GM19043 (cell line): ENCODE measurements around the gene NELL1.

Source experiments
- ATAC-seq: cut with Tn5 transposase; IDR thresholded peaks from one replicate; pipeline ENCODE4 v1.9.1; 2021; ENCODE audit warnings: low read depth; ENCODE audit not compliant: unreplicated experiment

Gene NELL1

GRCh38 chr11:20864628-20865027 lies 195.2 kb downstream of the NELL1 start:
- no peak for ATAC-seq

GRCh38 chr11:20865161-20865560 lies 195.8 kb downstream of the NELL1 start:
- ATAC-seq = no peak

- ATAC-seq = no peak
Observed at GRCh38 chr11:20869123-20869522, 199.7 kb downstream of the NELL1 start.

GRCh38 chr11:20873054-20873453 lies 203.7 kb downstream of the NELL1 start:
- ATAC-seq = no peak

GRCh38 chr11:20874358-20874757 lies 205.0 kb downstream of the NELL1 start:
- no peak for ATAC-seq

GRCh38 chr11:20875889-20876288 lies 206.5 kb downstream of the NELL1 start:
- no peak for ATAC-seq

- no peak for ATAC-seq
Observed at GRCh38 chr11:20876738-20877137, 207.4 kb downstream of the NELL1 start.

GRCh38 chr11:20880094-20880493 lies 210.7 kb downstream of the NELL1 start:
- no peak for ATAC-seq

GRCh38 chr11:20881328-20882079 lies 212.1 kb downstream of the NELL1 start:
- ATAC-seq = no peak

- no peak for ATAC-seq
Observed at GRCh38 chr11:20887137-20887536, 217.8 kb downstream of the NELL1 start.

GRCh38 chr11:20894296-20894695 lies 224.9 kb downstream of the NELL1 start:
- ATAC-seq = no peak

- no peak for ATAC-seq
Observed at GRCh38 chr11:20909995-20910726, 240.8 kb downstream of the NELL1 start.

- ATAC-seq = no peak
Observed at GRCh38 chr11:20910733-20911132, 241.3 kb downstream of the NELL1 start.

GRCh38 chr11:20912065-20912821 lies 242.9 kb downstream of the NELL1 start:
- no peak for ATAC-seq

GRCh38 chr11:20912922-20913512 lies 243.6 kb downstream of the NELL1 start:
- ATAC-seq = no peak

GRCh38 chr11:20917306-20917705 lies 247.9 kb downstream of the NELL1 start:
- ATAC-seq = no peak

GRCh38 chr11:20926799-20927540 lies 257.6 kb downstream of the NELL1 start:
- no peak for ATAC-seq

GRCh38 chr11:20931029-20931428 lies 261.6 kb downstream of the NELL1 start:
- ATAC-seq = no peak

- ATAC-seq = no peak
Observed at GRCh38 chr11:20933086-20933485, 263.7 kb downstream of the NELL1 start.

GRCh38 chr11:20933958-20934357 lies 264.6 kb downstream of the NELL1 start:
- no peak for ATAC-seq
